Body of pancreas (tissue), 4 donors: ENCODE results near the gene HSPA6. TPM values are rescaled to one million over a fixed set of nuclear protein-coding genes. Genes with fewer than 3 reads are reported as not detected.
"Not testable (repeated sequence)": the region's sequence is repeated elsewhere in the genome, so short reads cannot be mapped to it uniquely, and the experiment has no call there.

Source experiments
- ATAC-seq: fragments of 150-250 bp; one replicate; pipeline ENCODE4 v1.9.1; 2016
- DNase-seq, 4 donors: peaks; one replicate each; pipeline ENCODE4 v3.0.0-alpha.2; 2019
- H3K27ac ChIP-seq, 4 donors: fragments of 200-600 bp; sonication (generic); 1 replicate in 3 of 4; 2 replicates in 1 of 4; pipeline versions ENCODE4 v1.5.1 to v1.6.1; 2016 to 2019; ENCODE audit warnings: mild to moderate bottlenecking in 1 of 4, mixed read lengths in 1 of 4, moderate library complexity in 1 of 4
- H3K27me3 ChIP-seq, 2 donors: fragments of 200-600 bp; sonication (generic); one replicate each; pipeline ENCODE4 v1.6.0; 2016; ENCODE audit warnings: mild to moderate bottlenecking in 1 of 2
- H3K36me3 ChIP-seq, 2 donors: fragments of 200-600 bp; sonication (generic); replicated peaks in 1 of 2; 2 replicates each; pipeline ENCODE4 v1.5.1; 2016; ENCODE audit warnings: low read depth in 2 of 2; ENCODE audit not compliant: insufficient read depth in 1 of 2
- H3K4me1 ChIP-seq: fragments of 200-600 bp; sonication (generic); one replicate; pipeline ENCODE4 v1.6.0; 2016
- H3K4me3 ChIP-seq, 2 donors: fragments of 200-600 bp; sonication (generic); 1 replicate in 1 of 2; 2 replicates in 1 of 2; pipeline ENCODE4 v1.5.1; 2016 to 2019
- H3K9me3 ChIP-seq, 3 donors: fragments of 200-600 bp; sonication (generic); 1 replicate in 2 of 3; 2 replicates in 1 of 3; pipeline ENCODE4 v1.5.1; 2016
- POLR2A ChIP-seq, 3 donors: fragments of 450-650 bp; IDR thresholded peaks; one replicate each; pipeline ENCODE4 v1.6.1; 2016; ENCODE audit warnings: antibody characterized with exemption in 3 of 3, mild to moderate bottlenecking in 2 of 3
- WGBS, 2 donors: methylation state at CpG; one replicate each; pipeline ENCODE4 v1.1.5; 2017; 5-methylcytosine and 5-hydroxymethylcytosine counted together
- intact Hi-C: fragments of 100-400 bp; cut with DNase I; formaldehyde crosslinking; loops from one replicate; pipeline ENCODE4 v1.15.1; 2023
- total RNA-seq, 2 donors: library from RNA; depleted of rRNA; stranded (reverse); fragments of >200 nt; gene quantifications; one replicate each; pipeline ENCODE4 v1.1.0, GENCODE V29; 2016
- TF ChIP-seq, protein P1 (sequence below), 7 experiments: fragments of 450-650 bp in 4 of 7; fragments of 200-600 bp in 3 of 7; sonication (generic) in 3 of 7; IDR thresholded peaks; one replicate each; pipeline ENCODE4 v1.5.1; 2016 to 2019; ENCODE audit warnings: antibody characterized with exemption in 7 of 7

The HSPA6 gene
- total RNA-seq, 2 donors from 2014 or later = 0.66 to 1.6 TPM

DNA sequence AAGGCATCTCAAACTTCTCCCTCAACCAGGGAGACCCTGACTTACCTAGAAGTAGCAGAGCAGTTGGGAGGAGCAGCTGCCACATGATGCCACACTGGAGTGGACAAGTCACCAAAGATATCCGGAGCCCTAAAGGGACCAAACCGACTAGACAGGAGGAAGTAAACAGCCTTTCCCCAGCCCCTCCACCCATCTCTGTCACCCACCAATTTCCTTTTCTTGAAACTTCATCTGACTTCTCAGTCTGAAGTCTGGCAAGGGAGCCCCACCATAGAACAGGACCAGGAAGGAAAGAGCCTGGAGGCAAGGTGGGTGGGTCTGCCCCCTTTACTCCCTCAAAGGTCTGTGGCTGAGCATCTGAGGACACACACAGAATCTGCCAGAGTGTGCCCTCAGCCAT is 25.3 kb downstream of the HSPA6 start, which contains the start of gene FCGR3A:
TSS of gene FCGR3A (minus strand) at position 167 of the 400 bp plus-strand sequence. CDS start at position 85, 82 bp downstream.
- peak in 1 of 4 donors; percentile 30 for DNase-seq
- TF ChIP-seq, protein P1, sequence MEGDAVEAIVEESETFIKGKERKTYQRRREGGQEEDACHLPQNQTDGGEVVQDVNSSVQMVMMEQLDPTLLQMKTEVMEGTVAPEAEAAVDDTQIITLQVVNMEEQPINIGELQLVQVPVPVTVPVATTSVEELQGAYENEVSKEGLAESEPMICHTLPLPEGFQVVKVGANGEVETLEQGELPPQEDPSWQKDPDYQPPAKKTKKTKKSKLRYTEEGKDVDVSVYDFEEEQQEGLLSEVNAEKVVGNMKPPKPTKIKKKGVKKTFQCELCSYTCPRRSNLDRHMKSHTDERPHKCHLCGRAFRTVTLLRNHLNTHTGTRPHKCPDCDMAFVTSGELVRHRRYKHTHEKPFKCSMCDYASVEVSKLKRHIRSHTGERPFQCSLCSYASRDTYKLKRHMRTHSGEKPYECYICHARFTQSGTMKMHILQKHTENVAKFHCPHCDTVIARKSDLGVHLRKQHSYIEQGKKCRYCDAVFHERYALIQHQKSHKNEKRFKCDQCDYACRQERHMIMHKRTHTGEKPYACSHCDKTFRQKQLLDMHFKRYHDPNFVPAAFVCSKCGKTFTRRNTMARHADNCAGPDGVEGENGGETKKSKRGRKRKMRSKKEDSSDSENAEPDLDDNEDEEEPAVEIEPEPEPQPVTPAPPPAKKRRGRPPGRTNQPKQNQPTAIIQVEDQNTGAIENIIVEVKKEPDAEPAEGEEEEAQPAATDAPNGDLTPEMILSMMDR (IDR thresholded peaks at IDR 0.05) = no peak
- TF ChIP-seq POLR2A (IDR thresholded peaks at IDR 0.05) = no peak
- H3K27ac ChIP-seq = peak within 1 kb of the TSS in 1 of 4 donors; percentile 37
- WGBS, 2 donors = 52 to 56% methylated on average over 2 of the region's 2 CpGs
- no peak for ATAC-seq
- intact Hi-C loops = no loop called here
- H3K36me3 ChIP-seq = no peaks in the 10 kb centered on the region
- H3K4me3 ChIP-seq = no peak within 1 kb of the TSS
- no peaks in the 10 kb centered on the region for H3K4me1 ChIP-seq
- H3K9me3 ChIP-seq = no peaks in the 10 kb centered on the region
- peaks cover 0 to 4% of the 10 kb centered on the region in 2 donors for H3K27me3 ChIP-seq

DNA sequence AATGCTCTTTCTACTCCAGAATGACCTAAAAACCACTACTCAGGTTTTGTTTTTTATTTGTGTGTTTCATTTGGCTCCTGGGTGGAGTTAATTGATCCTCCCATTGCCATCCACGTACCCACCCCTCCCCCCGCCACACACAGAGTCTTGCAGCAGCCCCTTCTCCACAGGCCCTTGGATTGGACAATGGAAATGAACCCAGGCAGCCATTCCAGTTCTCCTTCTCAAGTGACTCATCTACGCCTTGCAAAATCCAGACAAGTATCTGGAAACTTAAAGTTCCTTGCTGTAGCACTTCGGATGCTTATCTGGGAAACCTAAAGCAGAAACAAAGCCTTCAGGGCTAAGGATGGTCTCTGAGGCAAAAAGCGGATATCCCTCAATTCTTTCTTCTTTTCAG is 26.6 kb downstream of the HSPA6 start:
- H3K4me1 ChIP-seq, H3K4me3 ChIP-seq, H3K27ac ChIP-seq, H3K9me3 ChIP-seq, intact Hi-C loops, DNase-seq, H3K36me3 ChIP-seq, H3K27me3 ChIP-seq, ATAC-seq: not testable (repeated sequence)
- 82% methylated on average over 5 of the region's 5 CpGs for WGBS, 2 donors

DNA sequence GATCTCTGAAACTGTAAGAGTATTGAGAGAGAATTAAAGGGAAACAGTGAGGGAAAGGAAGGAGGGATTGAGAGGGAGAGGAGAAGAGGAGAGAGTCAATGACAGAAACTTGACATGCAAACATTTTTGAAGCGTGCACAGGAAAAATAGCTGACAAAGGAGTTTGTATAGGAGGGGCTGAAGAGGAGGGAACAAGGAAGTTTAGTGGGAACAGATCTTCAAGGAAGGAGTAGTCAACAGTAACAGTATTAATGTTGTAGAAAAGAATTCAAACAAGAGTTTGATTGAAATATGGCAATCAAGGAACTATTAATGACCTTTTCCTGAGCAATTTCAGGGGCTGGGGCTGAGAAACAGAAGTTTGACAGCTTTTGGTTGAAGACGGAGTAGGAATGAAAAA is 29.3 kb downstream of the HSPA6 start:
- H3K36me3 ChIP-seq, H3K27me3 ChIP-seq, H3K4me1 ChIP-seq, ATAC-seq, H3K9me3 ChIP-seq, H3K27ac ChIP-seq, H3K4me3 ChIP-seq, DNase-seq, intact Hi-C loops: not testable (repeated sequence)
- WGBS, 2 donors = 64 to 78% methylated on average over 1 to 2 of the region's 2 CpGs

DNA sequence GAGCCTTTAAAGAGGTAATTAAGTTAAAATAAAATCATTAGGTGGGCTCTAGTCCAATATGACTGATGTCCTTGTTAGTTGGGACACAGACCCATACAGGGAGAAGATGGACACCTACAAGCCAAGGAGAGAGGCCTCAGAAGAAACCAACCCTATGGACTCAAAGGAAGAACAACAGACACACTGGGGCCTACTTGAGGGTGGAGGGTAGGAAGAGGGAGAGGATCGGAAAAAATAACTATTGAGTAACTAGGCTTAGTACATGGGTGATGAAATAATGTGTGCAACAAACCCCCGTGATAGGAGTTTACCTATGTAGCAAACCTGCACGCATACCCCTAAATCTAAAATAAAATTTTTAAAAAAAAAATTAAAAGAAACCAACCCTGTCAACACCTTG is 30.0 kb downstream of the HSPA6 start:
- 63 to 72% methylated on average over 3 of the region's 3 CpGs for WGBS, 2 donors

DNA sequence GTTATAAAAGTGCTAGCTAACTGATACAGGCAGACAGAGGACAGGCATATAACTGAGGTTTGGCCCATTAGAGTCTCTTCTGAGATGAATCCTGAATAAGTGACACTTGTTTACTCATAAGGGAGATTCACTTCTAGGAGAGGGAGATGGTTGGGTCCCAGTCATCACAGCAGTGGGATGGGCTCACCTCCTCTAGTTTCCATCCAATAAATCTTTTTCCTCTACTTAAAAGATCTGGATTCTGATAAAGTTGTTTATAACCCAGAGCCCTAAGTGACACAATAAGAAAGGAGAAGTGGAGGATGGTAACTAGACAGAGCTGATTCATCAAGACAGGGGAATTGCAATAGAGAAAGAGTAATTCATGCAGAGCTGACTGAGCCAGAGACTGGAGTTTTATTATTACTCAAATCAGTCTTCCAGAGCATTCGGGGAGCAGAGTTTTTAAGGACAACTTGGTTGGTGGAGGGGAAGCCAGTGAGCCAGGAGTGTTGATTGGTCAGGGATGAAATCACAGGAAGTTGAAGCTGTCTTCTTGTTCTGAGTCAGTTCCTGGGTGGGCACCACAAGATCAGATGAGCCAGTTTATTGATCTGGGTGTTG is 30.6 kb downstream of the HSPA6 start:
- H3K9me3 ChIP-seq, ATAC-seq, H3K4me3 ChIP-seq, H3K4me1 ChIP-seq, H3K27me3 ChIP-seq, intact Hi-C loops, H3K36me3 ChIP-seq, DNase-seq: not testable (repeated sequence)
- peak overlapping the region in 1 of 4 donors; percentile 61 for H3K27ac ChIP-seq
- WGBS, 2 donors = 40 to 89% methylated on average over 1 of the region's 1 CpG

More for the DNA sequence above, 30.0 kb downstream of the HSPA6 start:
- H3K36me3 ChIP-seq, ATAC-seq, DNase-seq, H3K4me1 ChIP-seq, H3K4me3 ChIP-seq, intact Hi-C loops, H3K27me3 ChIP-seq, H3K9me3 ChIP-seq: not testable (repeated sequence)
- peak overlapping the region in 1 of 4 donors; percentile 61 for H3K27ac ChIP-seq

DNA sequence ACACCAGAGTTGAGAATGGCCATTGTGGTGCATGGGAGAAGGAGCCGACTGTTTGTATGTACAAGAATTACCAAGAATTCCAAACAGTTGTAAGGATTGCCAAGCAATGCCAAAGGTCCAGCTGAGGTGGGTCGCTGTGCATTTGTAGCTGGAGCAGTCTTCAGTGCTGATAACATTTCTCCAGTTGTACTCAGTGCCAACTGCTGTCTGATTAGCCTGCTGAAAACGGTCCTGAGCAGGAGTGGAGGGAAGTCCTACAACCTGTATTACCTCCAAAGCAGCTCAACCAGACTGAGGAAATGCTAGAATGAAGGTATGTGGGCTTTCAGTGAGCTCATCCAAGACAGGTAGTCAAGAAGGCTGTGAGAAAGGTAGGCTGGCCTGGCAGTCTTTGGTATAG is 31.8 kb downstream of the HSPA6 start:
- WGBS, 2 donors = 29% methylated on average over 3 of the region's 3 CpGs
- ATAC-seq, H3K27ac ChIP-seq, H3K9me3 ChIP-seq, H3K36me3 ChIP-seq, DNase-seq, H3K27me3 ChIP-seq, H3K4me3 ChIP-seq, H3K4me1 ChIP-seq, intact Hi-C loops: not testable (repeated sequence)

DNA sequence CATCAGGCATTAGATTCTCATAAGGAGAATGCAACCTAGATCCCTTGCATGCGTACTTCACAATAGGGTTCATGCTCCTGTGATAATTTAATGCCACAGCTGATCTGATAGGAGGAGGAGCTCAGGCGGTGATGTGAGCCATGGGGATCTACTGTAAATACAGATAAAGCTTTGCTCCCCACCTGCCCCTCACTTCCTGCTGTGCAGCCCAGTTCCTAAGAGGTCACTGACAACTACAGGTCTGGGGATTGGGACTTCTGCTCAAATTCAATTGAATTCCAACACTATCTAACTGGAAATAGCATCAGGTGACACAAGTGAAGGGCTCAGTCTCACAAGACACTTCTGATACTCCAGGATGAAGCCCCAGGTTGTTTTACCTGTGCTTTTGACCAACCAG is 32.6 kb downstream of the HSPA6 start:
- DNase-seq, H3K9me3 ChIP-seq, H3K4me1 ChIP-seq, H3K4me3 ChIP-seq, H3K36me3 ChIP-seq, intact Hi-C loops, ATAC-seq, H3K27ac ChIP-seq, H3K27me3 ChIP-seq: not testable (repeated sequence)
- 92% methylated on average over 2 of the region's 2 CpGs; no CpG with 5 or more reads in 1 of the 2 donors for WGBS, 2 donors

DNA sequence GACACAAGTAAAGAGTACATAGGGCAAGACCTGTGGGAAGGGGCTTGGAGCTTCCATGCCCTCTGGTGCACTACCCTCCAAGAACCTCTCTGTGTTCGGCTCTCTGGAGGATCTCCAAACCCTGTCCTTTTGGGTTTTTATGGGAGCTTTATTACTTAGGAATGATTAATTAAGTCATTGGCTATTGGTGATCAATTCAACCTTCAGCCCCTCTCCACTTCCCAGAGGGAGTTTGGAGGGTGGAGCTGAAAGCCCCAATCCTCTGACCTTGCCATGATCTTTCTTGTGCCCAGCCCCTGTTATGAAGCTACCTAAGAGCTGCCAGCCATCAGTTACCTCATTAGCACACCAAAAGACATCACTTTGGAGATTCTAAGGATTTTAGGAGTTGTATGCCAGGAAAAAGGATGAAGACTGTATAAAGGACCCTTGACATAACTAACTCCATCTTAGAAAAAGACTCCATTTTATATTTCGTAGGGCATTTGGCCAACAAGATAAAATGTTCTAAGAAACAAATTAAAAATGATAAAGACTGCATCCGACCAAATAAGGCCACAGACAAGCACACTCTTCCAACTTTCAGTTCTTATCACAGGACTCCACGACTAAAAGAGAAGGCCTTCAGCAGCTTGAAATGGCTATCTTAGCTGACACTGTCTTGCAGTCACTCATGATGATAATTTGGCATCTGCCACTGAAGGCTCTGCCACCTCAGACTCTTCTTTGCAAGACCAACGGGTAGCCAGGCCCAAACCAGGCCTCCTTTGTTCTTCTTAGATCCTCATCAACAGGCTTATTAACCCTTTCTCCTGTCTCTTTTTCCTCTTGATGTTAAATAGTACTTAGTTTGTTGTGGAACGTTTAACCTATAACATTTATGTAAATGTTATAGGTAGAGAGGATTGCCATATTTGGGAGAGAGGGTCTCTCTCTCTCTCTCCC is 33.4 kb downstream of the HSPA6 start:
- H3K9me3 ChIP-seq, DNase-seq, H3K36me3 ChIP-seq, H3K4me3 ChIP-seq, intact Hi-C loops, H3K27ac ChIP-seq, H3K27me3 ChIP-seq, H3K4me1 ChIP-seq, ATAC-seq: not testable (repeated sequence)
- WGBS, 2 donors = 43 to 47% methylated on average over 3 to 5 of the region's 6 CpGs
